Activated T-cell treated with anti-CD3 and anti-CD28 coated beads for 48 hours (primary cell): ENCODE results near the gene CASZ1.

ENCODE experiments used
- DNase-seq: peaks from one replicate; pipeline ENCODE4 v3.0.0-alpha.2; 2020; ENCODE audit warnings: low read depth

Gene CASZ1

GRCh38 chr1:10671622-10672342, 124.7 kb downstream of the CASZ1 start:
- no peak for DNase-seq

- DNase-seq: no peak
Observed at GRCh38 chr1:10671090-10671489, 125.4 kb downstream of the CASZ1 start.

- DNase-seq: no peak
Observed at GRCh38 chr1:10670190-10670589, 126.3 kb downstream of the CASZ1 start.

DNA sequence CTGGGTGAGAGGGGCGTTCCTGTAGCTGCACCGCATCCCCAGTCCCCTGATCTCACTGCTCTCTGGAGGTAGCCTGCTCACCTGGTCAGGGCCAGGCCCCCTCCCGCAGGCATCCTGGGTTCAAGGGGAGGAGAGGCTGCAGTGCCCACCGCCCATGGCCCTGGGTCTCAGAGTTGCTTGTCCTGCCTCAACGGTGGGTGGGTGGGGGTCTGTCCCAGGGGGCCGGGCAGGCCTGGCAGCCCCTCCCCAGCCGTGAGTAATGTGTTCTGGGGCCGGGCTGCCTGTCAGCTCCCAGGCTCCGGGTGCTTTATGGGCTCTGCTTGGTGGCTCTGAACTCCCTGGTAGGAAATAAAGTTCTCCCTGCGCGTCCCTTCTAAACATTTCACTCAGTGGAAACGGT, 126.9 kb downstream of the CASZ1 start:
- DNase-seq: no peak

GRCh38 chr1:10667861-10668761, 128.3 kb downstream of the CASZ1 start:
- no peak for DNase-seq

DNA sequence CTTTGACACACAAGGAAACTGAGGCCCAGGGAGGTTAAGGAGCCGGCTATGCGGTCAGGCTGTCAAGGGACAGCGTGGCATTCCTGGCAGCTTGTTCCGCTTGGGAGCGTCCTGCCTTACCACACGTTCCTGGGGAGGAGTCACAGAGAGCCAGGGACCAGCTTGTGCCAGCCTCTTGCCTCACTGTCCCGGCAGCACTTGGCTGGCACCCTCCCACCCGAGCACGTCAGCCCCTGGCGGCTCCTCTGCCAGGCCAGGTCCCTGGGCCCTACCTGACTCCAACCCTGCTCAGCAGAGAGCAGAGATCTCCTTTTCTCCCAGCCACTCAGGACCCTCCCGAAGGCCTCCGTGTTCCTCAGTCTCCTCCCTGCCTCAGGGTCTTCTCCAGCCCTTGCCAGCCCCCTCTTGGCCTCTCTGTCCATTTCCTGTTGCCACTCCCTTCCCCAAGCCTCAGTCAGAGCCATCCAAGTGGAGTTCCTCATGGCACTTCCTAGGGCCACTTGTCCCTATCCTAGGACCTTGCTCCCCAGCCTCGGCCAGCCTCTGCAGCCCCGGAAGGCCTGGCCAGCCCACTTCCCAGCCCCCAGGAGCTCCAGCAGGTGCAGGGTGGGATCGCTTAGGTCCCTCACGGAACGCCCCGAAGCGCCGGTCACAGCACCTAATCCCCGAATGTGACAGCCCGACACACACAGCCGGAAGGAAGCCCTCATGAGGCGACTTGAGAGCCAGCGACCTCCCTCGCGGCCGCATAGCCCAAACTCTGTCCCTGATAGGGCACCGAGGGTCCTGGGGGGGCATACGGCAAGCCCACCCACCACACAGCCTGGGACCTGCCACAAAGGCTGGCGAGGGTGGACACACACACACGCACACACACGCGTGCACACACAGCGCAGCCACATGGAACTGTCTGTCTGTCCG, 130.3 kb downstream of the CASZ1 start:
- no peak for DNase-seq

DNA sequence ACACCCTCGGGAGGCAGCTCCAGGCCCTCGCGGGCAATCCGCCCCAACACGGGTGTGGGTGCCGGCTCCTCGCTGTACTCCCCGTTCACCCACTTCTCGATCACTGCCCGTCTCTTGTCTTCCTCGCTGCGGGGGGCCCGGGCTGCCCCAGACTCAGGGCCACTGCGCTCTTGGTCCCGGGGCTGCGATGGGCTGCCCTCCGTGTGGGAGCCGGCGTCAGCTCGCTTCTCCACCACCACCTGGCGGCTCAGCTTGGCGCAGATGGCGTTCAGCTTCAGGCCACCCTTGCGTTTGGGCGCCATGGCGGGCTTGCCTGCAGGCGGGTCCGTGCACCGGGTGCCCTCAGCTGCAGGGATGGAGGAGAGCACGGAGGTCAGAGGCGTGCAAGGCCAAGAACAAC, 131.2 kb downstream of the CASZ1 start:
- DNase-seq: no peak

DNA sequence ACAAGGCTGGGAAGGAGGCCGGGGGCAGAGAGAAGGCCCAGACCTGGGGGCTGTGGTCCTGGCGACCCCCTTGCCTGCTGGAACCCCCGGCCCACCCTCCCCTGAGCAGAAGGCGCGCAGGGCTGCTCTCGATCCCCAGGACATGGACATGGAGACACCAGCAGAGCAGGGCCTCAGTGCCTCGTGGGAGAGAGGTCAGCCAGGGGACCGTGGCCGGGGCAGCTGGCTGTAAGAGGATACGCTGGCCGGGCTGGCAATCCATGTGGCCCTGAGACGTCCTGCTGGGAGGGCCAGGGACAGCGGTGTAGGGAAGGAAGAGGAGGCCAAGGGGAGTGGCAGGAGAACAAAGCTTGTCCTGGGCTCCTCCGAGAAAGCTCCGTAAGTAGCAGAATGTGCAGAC, 132.2 kb downstream of the CASZ1 start:
- DNase-seq: no peak

DNA sequence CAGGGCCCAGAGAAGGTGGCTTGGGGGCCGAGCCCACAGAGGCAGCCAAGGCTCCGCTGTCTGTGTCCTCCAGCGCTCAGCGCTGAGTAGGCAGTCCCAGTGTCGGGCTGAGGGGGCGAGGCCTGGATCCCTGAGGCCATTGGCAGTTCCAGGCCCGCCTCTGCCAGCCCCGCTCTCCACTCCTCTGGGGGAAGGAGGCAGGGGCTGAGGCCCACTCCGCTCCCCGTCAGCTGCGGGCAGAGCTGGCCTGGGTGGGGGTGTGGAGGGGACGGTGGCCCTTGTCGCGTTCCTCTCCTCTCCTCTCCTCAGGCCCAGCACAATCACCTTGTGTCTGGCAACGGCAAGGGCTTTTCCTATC, 132.8 kb downstream of the CASZ1 start:
- no peak for DNase-seq

- DNase-seq: no peak
Observed at GRCh38 chr1:10662824-10663677, 133.4 kb downstream of the CASZ1 start.

- DNase-seq: no peak
Observed at GRCh38 chr1:10662090-10662688, 134.3 kb downstream of the CASZ1 start.

DNA sequence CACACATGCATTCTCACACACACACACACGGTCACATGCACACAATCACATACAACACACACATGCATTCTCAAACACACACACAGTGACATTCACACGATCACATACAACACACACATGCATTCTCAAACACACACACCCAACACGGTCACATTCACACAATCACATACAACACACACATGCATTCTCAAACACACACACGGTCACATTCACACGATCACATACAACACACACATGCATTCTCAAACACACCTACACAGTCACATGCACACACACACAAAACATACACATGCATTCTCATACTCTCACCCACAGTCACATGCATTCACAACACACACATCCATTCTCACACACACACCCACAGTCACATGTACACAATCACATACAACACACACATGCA, 135.0 kb downstream of the CASZ1 start:
- DNase-seq: no peak

- no peak for DNase-seq
Observed at GRCh38 chr1:10659646-10660540, 136.6 kb downstream of the CASZ1 start.

DNA sequence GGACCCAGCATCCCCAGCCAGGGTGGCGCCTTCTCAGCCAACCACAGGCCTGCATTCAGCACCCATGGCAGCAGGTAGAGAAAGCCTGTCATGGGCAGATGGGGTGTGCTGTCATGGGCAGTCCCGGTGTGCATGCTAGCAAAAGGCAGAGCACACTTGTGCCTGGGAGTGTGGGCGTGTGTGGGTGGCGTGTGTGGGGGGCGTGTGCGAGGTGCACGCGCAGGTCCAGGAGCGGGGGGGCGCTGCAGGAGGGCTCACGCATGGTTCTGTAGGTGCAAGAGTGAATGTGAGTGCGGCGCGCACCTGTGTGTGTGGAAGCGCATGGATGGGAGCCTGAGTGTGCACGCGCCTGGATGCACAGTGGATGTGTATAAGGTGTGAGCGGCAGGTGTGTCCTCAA, 137.2 kb downstream of the CASZ1 start:
- no peak for DNase-seq

- no peak for DNase-seq
Observed at GRCh38 chr1:10658396-10659066, 137.9 kb downstream of the CASZ1 start.

DNA sequence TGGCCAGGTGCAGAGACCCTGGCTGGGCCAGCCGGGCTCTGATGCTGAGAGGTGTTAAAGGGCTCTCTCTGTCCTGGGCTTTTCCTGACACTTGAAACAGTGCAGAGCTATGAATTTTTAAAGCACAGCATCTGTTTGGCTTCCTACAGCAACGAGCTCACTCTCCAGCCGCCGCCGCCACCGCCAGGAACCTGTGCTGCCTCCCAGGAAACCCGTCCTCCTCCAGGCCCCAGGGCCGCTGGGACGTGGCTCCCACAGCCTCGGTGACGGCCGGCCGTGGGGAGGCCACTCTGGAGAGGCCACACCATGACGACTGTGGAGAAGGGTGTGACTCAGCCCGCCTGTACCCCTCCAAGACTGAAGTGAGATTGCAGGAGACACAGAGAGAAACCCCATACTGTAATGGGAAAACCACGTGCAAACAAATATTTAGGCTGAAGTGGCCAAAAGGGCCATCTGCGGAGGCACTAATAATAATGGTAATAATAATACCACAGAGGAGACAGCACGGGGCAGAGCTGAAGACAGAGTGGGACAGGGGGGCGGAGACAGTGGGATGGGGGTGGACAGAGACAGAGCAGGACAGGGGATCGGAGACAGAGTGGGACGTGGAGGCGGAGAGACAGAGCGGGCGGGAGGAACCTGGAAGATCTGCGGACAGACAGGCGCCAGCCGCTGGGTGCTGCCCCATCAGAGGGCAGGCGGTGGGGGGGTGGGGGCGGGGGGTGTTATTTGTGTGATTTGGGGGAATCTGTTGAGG, 139.2 kb downstream of the CASZ1 start:
- DNase-seq: no peak

GRCh38 chr1:10656431-10656830, 140.0 kb downstream of the CASZ1 start:
- DNase-seq: no peak

DNA sequence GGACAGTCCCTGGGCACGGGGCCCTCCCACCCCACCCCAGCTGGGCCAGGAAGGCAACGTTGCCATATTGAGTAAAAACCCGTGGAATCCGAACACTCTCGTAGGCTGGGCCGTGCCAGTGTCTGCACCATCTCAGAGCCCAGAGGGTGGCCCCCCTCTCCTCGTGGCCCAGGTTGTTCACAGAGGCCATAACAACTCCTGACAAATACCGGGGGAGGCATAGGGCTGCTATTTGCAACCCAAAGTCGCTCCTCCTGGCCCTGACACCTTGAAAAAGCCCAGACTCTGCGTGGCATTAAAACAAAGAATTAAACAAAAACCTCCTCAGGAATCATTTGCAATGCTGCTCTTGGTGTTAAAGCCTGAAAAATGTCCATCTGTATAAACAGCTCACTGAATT, 141.4 kb downstream of the CASZ1 start:
- no peak for DNase-seq
